HG03064 (cell line): ENCODE results near the gene GNAL.

Experiments
- ATAC-seq: cut with Tn5 transposase; IDR thresholded peaks from one replicate; pipeline ENCODE4 v1.9.1; 2021; ENCODE audit warnings: low read depth; ENCODE audit not compliant: unreplicated experiment

GNAL gene

DNA sequence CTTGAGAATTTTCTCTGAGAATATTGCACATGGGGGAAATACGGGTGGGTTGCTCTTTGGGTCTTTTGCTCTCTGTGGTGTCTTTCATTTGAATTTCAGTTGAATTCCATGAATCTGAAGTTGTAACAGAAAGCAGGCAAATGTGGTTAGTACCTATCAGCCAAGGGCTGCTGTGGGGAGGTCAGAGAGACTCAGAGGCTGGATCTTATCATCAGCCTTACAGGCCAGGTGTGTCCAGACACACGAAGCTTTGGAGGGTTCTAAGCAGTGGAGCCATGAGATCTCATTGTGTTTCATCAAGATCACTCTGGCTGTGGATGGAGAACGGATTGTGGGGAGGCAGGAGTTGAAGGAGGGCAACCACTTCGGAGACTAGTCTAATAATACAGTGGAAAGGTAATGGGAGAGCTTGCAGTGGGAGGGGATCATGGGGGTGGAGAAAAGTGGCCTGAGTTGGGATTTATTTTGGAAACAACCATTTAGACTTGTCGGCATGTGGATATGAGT is 68.1 kb downstream of the GNAL start:
- ATAC-seq = no peak

GRCh38 chr18:11759456-11759855 is 70.4 kb downstream of the GNAL start:
- no peak for ATAC-seq

GRCh38 chr18:11760498-11761167 is 71.6 kb downstream of the GNAL start:
- ATAC-seq = no peak

DNA sequence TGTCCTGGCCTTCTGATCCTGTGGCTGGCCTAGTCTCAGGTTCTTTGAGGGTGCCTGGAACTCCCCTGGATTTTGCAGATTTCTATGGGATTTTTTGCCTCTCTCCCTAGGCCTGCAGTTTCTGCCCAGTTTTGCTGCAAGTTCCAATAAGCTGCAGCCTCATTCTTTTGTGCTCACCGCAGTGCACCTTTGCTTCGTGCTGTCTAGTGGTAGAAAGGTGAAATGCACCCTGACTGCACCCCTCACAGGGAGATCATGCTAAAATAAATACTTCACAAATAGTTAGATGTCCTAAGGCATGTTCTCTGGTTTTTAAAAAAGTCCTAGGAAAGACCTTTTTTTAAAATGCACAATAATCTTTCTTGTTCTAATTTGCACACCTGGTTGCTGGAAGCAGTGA is 72.5 kb downstream of the GNAL start:
- ATAC-seq = no peak

DNA sequence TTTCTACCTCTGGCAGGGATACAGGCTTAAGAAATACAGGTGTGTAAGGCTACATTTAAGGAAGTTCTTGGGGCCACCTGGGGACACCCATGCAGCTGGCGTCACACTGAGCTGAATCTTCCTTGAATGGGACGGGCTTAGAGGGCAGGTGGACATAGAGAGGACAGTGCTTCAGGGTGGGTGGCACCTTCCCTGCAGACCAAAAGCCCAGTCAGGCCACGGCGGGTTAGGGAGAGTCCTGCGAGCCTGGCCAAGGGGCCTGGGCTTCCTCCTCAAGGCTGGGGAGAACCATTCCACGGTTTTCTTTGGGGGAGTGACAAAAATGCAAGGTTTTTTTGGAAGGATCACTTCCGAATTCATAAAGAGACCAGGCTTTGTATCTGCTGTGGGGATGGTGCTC is 73.4 kb downstream of the GNAL start:
- ATAC-seq = no peak

DNA sequence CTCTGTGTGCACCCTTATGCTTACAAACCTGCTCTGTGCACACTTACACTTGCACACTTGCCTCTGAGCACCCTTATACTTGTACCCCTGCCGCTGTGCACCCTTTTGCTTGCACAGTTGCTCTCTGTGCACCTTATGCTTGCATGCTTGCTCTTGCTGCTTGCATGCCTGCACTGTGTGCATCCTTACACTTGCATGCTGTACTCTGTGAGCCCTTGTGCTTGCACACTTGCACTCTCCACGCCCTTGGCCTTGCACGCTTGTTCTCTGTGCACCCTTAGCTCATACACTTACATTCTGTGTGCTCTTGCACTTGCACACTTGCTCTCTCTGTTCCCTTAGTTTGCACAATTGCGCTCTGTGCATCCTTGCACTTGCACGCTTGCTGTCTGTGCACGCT is 78.3 kb downstream of the GNAL start:
- ATAC-seq = no peak

DNA sequence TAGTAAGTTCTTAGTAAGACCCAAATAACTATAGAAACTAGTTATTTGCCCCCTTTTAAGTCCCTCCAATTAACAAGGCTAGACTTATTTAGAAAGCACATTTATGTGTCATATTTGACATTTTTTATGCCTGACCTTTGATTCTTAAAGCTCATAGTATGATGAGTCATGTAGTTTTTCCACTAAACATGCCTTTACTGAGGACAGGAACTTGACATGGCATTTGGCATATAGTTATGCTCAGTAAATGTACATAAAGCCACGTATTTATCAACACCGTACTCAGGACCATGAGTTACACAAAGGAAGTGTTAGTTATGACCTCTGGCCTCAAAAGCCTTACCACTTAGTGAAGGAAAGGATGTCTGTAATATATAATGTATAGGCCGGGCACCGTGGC is 78.9 kb downstream of the GNAL start:
- no peak for ATAC-seq

GRCh38 chr18:11775436-11776174 is 86.5 kb downstream of the GNAL start:
- ATAC-seq = no peak

DNA sequence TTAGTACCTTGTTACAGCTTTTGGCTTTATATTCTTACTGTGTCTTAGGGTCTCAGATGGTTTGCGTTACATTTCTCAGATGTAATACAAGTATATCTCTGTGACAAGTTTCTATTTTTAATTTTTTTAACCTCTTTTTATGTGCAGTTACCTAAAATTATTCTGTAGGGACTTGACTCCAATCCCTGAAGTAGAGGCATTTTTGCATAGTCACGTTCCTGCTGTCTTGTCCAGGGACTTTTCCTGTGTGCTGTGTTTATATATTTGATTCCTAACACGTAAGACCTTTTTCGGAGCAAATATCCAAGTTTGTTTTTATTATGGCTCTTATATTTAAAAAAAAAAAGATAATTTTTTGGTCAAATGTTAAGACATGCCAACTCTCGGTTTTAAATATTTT is 91.0 kb downstream of the GNAL start:
- ATAC-seq = no peak

- ATAC-seq = no peak
Measured at GRCh38 chr18:11783716-11784331, 94.8 kb downstream of the GNAL start.

DNA sequence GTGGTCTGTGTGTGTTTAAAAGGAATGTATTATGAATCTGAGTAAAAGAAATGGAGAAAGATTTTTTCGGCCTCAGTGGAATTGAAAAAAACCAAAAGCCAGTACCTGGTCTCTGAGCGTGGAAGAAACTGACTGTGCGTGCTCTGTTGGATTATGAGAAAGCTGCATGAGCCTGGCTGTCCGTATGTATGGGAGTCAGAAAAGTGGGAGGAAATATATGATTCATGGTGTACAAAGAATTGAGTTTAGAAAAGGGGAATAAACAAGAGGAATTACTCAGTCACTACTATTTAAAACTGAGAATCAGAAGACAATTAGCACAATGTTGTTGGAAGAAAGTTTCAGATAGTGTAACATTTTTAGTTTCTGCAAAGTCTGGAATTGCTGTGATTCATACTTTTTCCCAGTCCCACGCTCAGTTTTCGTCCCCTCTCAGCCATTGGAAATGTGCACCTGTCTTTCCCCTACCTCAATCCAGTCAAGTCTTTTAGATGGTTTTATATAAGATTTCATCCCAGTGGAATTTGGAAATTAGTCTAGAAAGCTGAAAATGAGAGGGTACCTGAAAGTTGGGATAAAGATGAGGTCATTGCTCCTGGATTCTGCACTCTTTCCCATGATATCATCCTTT is 95.7 kb downstream of the GNAL start:
- ATAC-seq = no peak

GRCh38 chr18:11785444-11786055 is 96.5 kb downstream of the GNAL start:
- ATAC-seq = no peak

DNA sequence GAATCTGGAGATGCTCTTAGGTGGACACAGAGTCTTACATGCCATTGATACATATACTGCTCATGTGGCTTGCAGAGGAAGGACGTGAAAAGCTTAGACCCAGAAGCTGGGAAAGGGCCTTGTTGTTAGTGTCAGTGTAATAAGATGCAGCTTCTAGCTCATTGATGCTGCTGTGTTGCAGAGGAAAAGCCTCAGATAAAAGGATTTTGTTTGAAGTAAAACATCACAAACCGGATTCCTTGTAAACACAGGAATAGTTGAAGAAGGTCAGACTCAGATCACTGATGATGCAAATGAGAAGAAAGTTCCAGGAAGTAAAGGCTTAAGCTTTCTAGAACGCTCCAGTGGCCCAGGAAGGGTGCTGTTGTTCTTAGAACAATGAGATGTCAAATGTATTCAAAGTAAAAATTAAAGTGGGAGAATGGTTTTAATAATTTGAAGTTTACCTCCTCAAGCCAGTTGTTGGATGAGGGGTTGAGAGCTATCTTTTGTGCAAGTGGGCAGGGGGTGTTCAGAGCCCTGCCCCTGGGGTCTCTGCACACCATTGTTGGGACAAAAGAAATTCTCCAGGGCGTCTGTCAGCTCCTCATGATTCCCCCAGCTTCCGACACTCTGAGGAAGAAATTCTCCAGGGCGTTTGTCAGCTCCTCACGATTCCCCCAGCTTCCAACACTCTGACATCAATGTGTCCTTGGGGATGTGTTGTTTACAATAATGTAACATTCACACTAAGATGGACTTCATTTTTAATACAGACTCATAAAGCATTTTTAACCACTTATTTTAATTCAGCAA is 100.8 kb downstream of the GNAL start:
- ATAC-seq = no peak

DNA sequence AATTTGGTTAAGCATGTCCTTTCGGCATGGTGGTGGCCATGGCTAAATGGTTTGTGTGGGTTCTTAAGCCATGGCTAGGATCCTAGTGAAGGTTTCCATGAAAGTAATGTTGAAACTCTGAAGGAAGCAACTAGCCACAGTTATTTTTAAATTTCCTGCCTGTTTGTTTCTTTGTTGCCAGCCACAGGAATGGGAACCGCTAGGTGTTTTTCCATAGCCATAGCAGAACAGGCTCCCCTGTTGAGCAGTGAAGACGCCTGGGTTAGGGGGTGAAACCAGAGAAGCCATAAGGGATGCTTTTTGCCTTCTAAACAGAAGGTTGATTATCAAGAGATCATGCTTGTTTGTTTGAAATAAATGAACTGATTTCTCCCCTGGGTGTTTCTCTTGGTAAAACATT is 102.1 kb downstream of the GNAL start:
- no peak for ATAC-seq

DNA sequence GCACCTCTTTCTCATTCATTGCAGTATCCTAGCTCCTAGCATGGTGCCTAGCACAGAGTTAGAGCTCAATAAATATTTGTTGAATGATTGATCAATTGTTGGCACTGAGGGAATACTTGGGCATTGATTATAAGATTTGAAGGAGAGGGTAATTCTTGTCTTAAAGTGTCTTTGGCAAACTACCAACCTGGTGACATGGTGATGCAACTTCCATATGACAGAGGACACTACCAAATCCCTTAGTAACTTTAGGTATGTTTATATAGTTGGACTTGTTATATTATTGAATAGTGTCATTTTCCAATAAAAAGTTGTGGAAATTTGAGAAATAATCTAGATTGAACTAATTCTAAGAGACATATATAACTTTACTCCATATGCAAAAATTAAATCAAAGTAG is 103.6 kb downstream of the GNAL start:
- ATAC-seq = no peak

- no peak for ATAC-seq
Measured at GRCh38 chr18:11794195-11794594, 105.1 kb downstream of the GNAL start.

DNA sequence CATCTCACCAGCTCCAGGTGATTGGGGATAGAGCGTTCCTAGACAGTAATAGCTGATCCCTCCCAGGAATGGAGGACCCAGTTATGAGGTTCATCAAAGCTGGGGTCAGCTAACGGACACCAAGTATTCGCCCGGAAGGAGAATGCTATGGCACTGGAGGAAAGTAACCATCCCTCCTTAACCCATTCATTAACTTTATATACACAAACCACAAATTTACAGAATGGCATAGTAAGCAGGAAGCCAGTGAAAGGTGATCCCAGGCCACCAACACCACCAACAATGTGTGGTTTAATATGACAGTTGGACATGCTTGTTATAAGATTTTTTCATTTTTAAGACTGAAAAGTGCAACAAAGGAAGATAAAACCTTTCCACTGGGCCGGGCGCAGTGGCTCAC is 106.9 kb downstream of the GNAL start:
- no peak for ATAC-seq

- ATAC-seq = no peak
Measured at GRCh38 chr18:11798271-11798670, 109.2 kb downstream of the GNAL start.

GRCh38 chr18:11799066-11799465 is 110.0 kb downstream of the GNAL start:
- no peak for ATAC-seq
